ENCODE data around the gene ST7. TPM values are rescaled to one million over a fixed set of nuclear protein-coding genes. Genes with fewer than 3 reads are reported as not detected.

Gene ST7
- total and polyA plus RNA-seq, 2 donors (not counting 1 experiment from before 2014, with no cell fraction given), result 2.3 to 4.6 TPM

DNA sequence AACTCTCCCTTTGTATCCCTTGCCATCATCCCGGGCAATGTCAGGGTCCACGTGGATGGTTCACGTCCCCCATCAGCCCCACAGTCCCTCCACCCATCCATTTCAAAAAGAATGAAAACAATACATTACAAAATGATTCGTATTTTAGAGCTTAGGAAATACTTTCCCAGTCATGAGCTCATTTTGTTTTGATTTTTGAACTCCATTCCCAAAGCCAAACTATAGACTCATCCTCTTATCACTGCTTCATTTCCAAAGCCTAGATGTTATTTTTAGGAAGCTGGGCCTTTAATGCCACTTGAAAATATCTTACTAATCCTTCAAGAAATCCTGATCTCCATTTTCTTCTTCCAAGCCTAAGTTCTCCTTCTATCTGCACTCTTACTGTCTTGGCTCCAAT lies 297.5 kb downstream of the ST7 start:
- no peak for TF ChIP-seq EZH2 (IDR thresholded peaks at IDR 0.05; ENCODE audit: borderline replicate concordance, insufficient read depth, low read depth, low read length, poor library complexity, severe bottlenecking)
- TF ChIP-seq CTCF (IDR thresholded peaks at IDR 0.05), result no peak
- H3K27ac Mint-ChIP-seq, result no peak overlapping the region
- CTCF ChIA-PET, result no interaction called here
- H3K27me3 ChIP-seq (replicated peaks in 1 of 4; ENCODE audit: control extremely low read depth in 1 of 4, control insufficient read depth in 3 of 4, insufficient read depth in 4 of 4, low read length in 3 of 4), result no peaks in the 10 kb centered on the region
- H3K79me2 ChIP-seq (ENCODE audit: control insufficient read depth, insufficient read depth, low read length), result no peaks in the 10 kb centered on the region
- H3K27ac ChIP-seq (ENCODE audit: low read length in 2 of 2), result no peak overlapping the region
- 83% methylated on average over 1 of the region's 4 CpGs for WGBS (ENCODE audit: insufficient coverage)
- H3K27me3 Mint-ChIP-seq, result peaks cover 6% of the 10 kb centered on the region
- DNase-seq, result no peak
- POLR2A ChIA-PET, result no interaction called here
- no peak overlapping the region for H3K4me3 ChIP-seq (ENCODE audit: control extremely low read depth in 1 of 5, extremely low read depth in 1 of 5, insufficient read depth in 1 of 5, low read depth in 2 of 5, low read length in 4 of 5)
- H3K4me1 Mint-ChIP-seq, result no peaks in the 10 kb centered on the region
- H3K9ac ChIP-seq (ENCODE audit: low read length), result no peak overlapping the region
- H3K4me3 Mint-ChIP-seq, result no peak overlapping the region
- H3K9me3 Mint-ChIP-seq (ENCODE audit: insufficient read depth), result peaks cover 3% of the 10 kb centered on the region
- intact Hi-C loops (cut with micrococcal nuclease), result no loop called here
- no peak overlapping the region for H3K4me2 ChIP-seq (replicated peaks; ENCODE audit: low read depth, low read length, poor library complexity, severe bottlenecking)
- no peaks in the 10 kb centered on the region for H3K36me3 ChIP-seq (replicated peaks in 1 of 2; ENCODE audit: control extremely low read depth in 1 of 2, control insufficient read depth in 1 of 2, extremely low read depth in 1 of 2, insufficient read depth in 2 of 2, low read length in 1 of 2)
- H3K4me1 ChIP-seq (ENCODE audit: control insufficient read depth in 2 of 2, insufficient read depth in 2 of 2, low read length in 2 of 2), result no peaks in the 10 kb centered on the region
- no peak for ATAC-seq (ENCODE audit: low read depth)
- H4K20me1 ChIP-seq (ENCODE audit: control insufficient read depth, insufficient read depth, low read length, poor library complexity, severe bottlenecking), result no peaks in the 10 kb centered on the region
- peaks cover 0 to 6% (median 0%) of the 10 kb centered on the region in 3 donors for H3K9me3 ChIP-seq (ENCODE audit: control extremely low read depth in 1 of 3, control insufficient read depth in 2 of 3, insufficient read depth in 1 of 3, low read length in 2 of 3)
- no peak overlapping the region for H2AFZ ChIP-seq (ENCODE audit: insufficient read depth, low read depth, low read length, poor library complexity, severe bottlenecking)

DNA sequence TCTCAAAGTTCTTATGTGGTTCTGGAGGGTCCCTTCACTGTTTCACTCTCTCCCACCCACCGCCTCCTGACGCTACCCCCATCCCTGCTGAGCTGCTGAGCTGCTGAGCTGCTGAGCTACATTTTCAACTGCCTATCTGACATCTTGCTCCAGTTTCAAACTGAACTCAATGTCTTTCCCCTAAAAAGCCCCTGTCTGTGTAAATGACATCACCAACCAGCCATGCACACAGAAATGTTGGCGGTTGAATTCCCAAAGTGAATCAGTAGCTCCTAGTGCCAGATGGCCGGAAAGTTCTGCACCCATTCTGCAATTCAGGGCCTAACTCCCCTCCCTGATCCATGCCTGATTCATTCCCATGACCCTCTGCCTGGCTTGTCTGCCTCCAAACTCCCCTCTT lies 298.4 kb downstream of the ST7 start:
- POLR2A ChIA-PET, result no interaction called here
- no peak overlapping the region for H3K27ac Mint-ChIP-seq
- no peak overlapping the region for H2AFZ ChIP-seq (ENCODE audit: insufficient read depth, low read depth, low read length, poor library complexity, severe bottlenecking)
- WGBS (ENCODE audit: insufficient coverage), result 85% methylated on average over 4 of the region's 4 CpGs
- no peak overlapping the region for H3K4me3 Mint-ChIP-seq
- no peaks in the 10 kb centered on the region for H3K27me3 ChIP-seq (replicated peaks in 1 of 4; ENCODE audit: control extremely low read depth in 1 of 4, control insufficient read depth in 3 of 4, insufficient read depth in 4 of 4, low read length in 3 of 4)
- peaks cover 0 to 6% (median 0%) of the 10 kb centered on the region in 3 donors for H3K9me3 ChIP-seq (ENCODE audit: control extremely low read depth in 1 of 3, control insufficient read depth in 2 of 3, insufficient read depth in 1 of 3, low read length in 2 of 3)
- H3K36me3 ChIP-seq (replicated peaks in 1 of 2; ENCODE audit: control extremely low read depth in 1 of 2, control insufficient read depth in 1 of 2, extremely low read depth in 1 of 2, insufficient read depth in 2 of 2, low read length in 1 of 2), result no peaks in the 10 kb centered on the region
- TF ChIP-seq EZH2 (IDR thresholded peaks at IDR 0.05; ENCODE audit: borderline replicate concordance, insufficient read depth, low read depth, low read length, poor library complexity, severe bottlenecking) (no peak), CTCF (IDR thresholded peaks at IDR 0.05) (no peak)
- no peak for ATAC-seq (ENCODE audit: low read depth)
- no peaks in the 10 kb centered on the region for H3K4me1 Mint-ChIP-seq
- H4K20me1 ChIP-seq (ENCODE audit: control insufficient read depth, insufficient read depth, low read length, poor library complexity, severe bottlenecking), result no peaks in the 10 kb centered on the region
- no peaks in the 10 kb centered on the region for H3K4me1 ChIP-seq (ENCODE audit: control insufficient read depth in 2 of 2, insufficient read depth in 2 of 2, low read length in 2 of 2)
- H3K27me3 Mint-ChIP-seq, result peaks cover 6% of the 10 kb centered on the region
- H3K27ac ChIP-seq (ENCODE audit: low read length in 2 of 2), result no peak overlapping the region
- intact Hi-C loops (cut with micrococcal nuclease), result no loop called here
- CTCF ChIA-PET, result no interaction called here
- no peak overlapping the region for H3K9ac ChIP-seq (ENCODE audit: low read length)
- H3K4me3 ChIP-seq (ENCODE audit: control extremely low read depth in 1 of 5, extremely low read depth in 1 of 5, insufficient read depth in 1 of 5, low read depth in 2 of 5, low read length in 4 of 5), result no peak overlapping the region
- no peaks in the 10 kb centered on the region for H3K9me3 Mint-ChIP-seq (ENCODE audit: insufficient read depth)
- no peaks in the 10 kb centered on the region for H3K79me2 ChIP-seq (ENCODE audit: control insufficient read depth, insufficient read depth, low read length)
- no peak for DNase-seq
- H3K4me2 ChIP-seq (replicated peaks; ENCODE audit: low read depth, low read length, poor library complexity, severe bottlenecking), result no peak overlapping the region
